Measurements from ENCODE around the gene ARHGAP20.
"Not testable (repeated sequence)": the region's sequence is repeated elsewhere in the genome, so short reads cannot be mapped to it uniquely, and the experiment has no call there.

DNA sequence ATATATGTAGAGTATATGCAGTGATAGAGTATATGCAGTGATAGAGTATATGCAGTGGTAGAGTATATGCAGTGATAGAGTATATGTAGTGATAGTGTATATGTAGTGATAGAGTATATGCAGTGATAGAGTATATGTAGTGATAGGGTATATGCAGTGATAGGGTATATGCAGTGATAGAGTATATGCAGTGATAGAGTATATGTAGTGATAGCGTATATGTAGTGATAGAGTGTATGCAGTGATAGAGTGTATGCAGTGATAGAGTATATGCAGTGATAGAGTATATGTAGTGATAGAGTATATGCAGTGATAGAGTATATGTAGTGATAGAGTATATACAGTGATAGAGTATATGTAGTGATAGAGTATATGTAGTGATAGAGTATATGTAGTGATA lies 92.9 kb downstream of the ARHGAP20 start:
- TF ChIP-seq, protein P1, sequence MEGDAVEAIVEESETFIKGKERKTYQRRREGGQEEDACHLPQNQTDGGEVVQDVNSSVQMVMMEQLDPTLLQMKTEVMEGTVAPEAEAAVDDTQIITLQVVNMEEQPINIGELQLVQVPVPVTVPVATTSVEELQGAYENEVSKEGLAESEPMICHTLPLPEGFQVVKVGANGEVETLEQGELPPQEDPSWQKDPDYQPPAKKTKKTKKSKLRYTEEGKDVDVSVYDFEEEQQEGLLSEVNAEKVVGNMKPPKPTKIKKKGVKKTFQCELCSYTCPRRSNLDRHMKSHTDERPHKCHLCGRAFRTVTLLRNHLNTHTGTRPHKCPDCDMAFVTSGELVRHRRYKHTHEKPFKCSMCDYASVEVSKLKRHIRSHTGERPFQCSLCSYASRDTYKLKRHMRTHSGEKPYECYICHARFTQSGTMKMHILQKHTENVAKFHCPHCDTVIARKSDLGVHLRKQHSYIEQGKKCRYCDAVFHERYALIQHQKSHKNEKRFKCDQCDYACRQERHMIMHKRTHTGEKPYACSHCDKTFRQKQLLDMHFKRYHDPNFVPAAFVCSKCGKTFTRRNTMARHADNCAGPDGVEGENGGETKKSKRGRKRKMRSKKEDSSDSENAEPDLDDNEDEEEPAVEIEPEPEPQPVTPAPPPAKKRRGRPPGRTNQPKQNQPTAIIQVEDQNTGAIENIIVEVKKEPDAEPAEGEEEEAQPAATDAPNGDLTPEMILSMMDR (IDR thresholded peaks at IDR 0.05) = not testable (repeated sequence)
- TF ChIP-seq POLR2A (IDR thresholded peaks at IDR 0.05) = not testable (repeated sequence)

Data from stomach (tissue), 4 donors.